ENCODE measurements around the gene TSC22D2. TPM values are rescaled to one million over a fixed set of nuclear protein-coding genes. Genes with fewer than 3 reads are reported as not detected.

Gene TSC22D2
- total and polyA plus RNA-seq, 2 experiments from 2014 or later = 11.5 to 27.5 TPM

- no peaks in the 10 kb centered on the region for H3K9me3 ChIP-seq (ENCODE audit: low read depth)
- peaks cover 9% of the 10 kb centered on the region for H3F3A ChIP-seq (ENCODE audit: insufficient read depth)
- no peak overlapping the region for H3K4me3 ChIP-seq
- no peak overlapping the region for H3K9ac ChIP-seq
- in situ Hi-C loops (cut with MboI) = no loop called here
- no peaks in the 10 kb centered on the region for H4K20me1 ChIP-seq (ENCODE audit: insufficient read depth)
- 75 to 91% methylated on average over 1 of the region's 1 CpG for WGBS, 2 experiments (ENCODE audit: low coverage in 1 of 2, low lambda C conversion rate in 2 of 2, missing lambda C conversion rate in 2 of 2)
- H3K4me2 ChIP-seq (ENCODE audit: unreplicated experiment) = no peak overlapping the region
- H2AFZ ChIP-seq = no peak overlapping the region
- peaks cover 17% of the 10 kb centered on the region for H3K4me1 ChIP-seq (ENCODE audit: insufficient read depth)
- H3K9me2 ChIP-seq (ENCODE audit: insufficient read depth) = no peaks in the 10 kb centered on the region
- peaks cover 38% of the 10 kb centered on the region for H3K79me2 ChIP-seq (ENCODE audit: insufficient read depth)
- TF ChIP-seq EZH2phosphoT487 (IDR thresholded peaks at IDR 0.05; ENCODE audit: insufficient read depth, low read depth) (no peak), EZH2 (IDR thresholded peaks at IDR 0.05; ENCODE audit: insufficient read depth, poor library complexity, severe bottlenecking) (no peak)
- no peaks in the 10 kb centered on the region for H3K36me3 ChIP-seq (ENCODE audit: low read depth)
- DNase-seq = no peak
- H3K27ac ChIP-seq = no peak overlapping the region
- H3K27me3 ChIP-seq (replicated peaks; ENCODE audit: insufficient read depth) = no peaks in the 10 kb centered on the region
These were observed 5.9 kb upstream of the TSC22D2 start for GRCh38 chr3:150402217-150402616.

GRCh38 chr3:150404023-150404422, 4.1 kb upstream of the TSC22D2 start:
- Histone ChIP-seq H3K36me3 (ENCODE audit: low read depth) (no peaks in the 10 kb centered on the region), H2AFZ (no peak overlapping the region), H3F3A (ENCODE audit: insufficient read depth) (peaks cover 16% of the 10 kb centered on the region), H3K4me3 (no peak overlapping the region), H3K27ac (no peak overlapping the region), H3K4me1 (ENCODE audit: insufficient read depth) (peaks cover 18% of the 10 kb centered on the region), H3K4me2 (ENCODE audit: unreplicated experiment) (no peak overlapping the region), H4K20me1 (ENCODE audit: insufficient read depth) (no peaks in the 10 kb centered on the region), H3K9me2 (ENCODE audit: insufficient read depth) (no peaks in the 10 kb centered on the region), H3K9me3 (ENCODE audit: low read depth) (no peaks in the 10 kb centered on the region), H3K27me3 (replicated peaks; ENCODE audit: insufficient read depth) (no peaks in the 10 kb centered on the region), H3K9ac (no peak overlapping the region), H3K79me2 (ENCODE audit: insufficient read depth) (peaks cover 38% of the 10 kb centered on the region)
- DNase-seq = no peak
- in situ Hi-C loops (cut with MboI) = no loop called here
- no peak for TF ChIP-seq EZH2 (IDR thresholded peaks at IDR 0.05; ENCODE audit: insufficient read depth, poor library complexity, severe bottlenecking)
- no peak for TF ChIP-seq EZH2phosphoT487 (IDR thresholded peaks at IDR 0.05; ENCODE audit: insufficient read depth, low read depth)

- DNase-seq = peak; percentile 88
- 25 to 29% methylated on average over 12 of the region's 12 CpGs for WGBS, 2 experiments (ENCODE audit: low coverage in 1 of 2, low lambda C conversion rate in 2 of 2, missing lambda C conversion rate in 2 of 2)
- Histone ChIP-seq H3K79me2 (ENCODE audit: insufficient read depth) (peaks cover 69% of the 10 kb centered on the region), H3K4me3 (peak overlapping the region; percentile 81), H3K27ac (peak overlapping the region; percentile 99), H2AFZ (peak overlapping the region; percentile 85), H3K9ac (peak overlapping the region; percentile 95), H3K9me3 (ENCODE audit: low read depth) (no peaks in the 10 kb centered on the region), H3K4me1 (ENCODE audit: insufficient read depth) (peaks cover 18% of the 10 kb centered on the region), H3K4me2 (ENCODE audit: unreplicated experiment) (peak overlapping the region; percentile 98), H3K9me2 (ENCODE audit: insufficient read depth) (no peaks in the 10 kb centered on the region), H3K27me3 (replicated peaks; ENCODE audit: insufficient read depth) (no peaks in the 10 kb centered on the region), H3K36me3 (ENCODE audit: low read depth) (peaks cover 11% of the 10 kb centered on the region), H3F3A (ENCODE audit: insufficient read depth) (peaks cover 29% of the 10 kb centered on the region), H4K20me1 (ENCODE audit: insufficient read depth) (peaks cover 11% of the 10 kb centered on the region; the same call in 1 of the 2 replicates)
- in situ Hi-C loops (cut with MboI) = no loop called here
- TF ChIP-seq EZH2phosphoT487 (IDR thresholded peaks at IDR 0.05; ENCODE audit: insufficient read depth, low read depth) (no peak), EZH2 (IDR thresholded peaks at IDR 0.05; ENCODE audit: insufficient read depth, poor library complexity, severe bottlenecking) (no peak)
These were observed 869 bp upstream of the TSC22D2 start for GRCh38 chr3:150407051-150407807.

GRCh38 chr3:150407808-150408220, 284 bp upstream of the TSC22D2 start:
- peaks cover 35% of the 10 kb centered on the region for H3F3A ChIP-seq (ENCODE audit: insufficient read depth)
- peaks cover 18% of the 10 kb centered on the region for H3K4me1 ChIP-seq (ENCODE audit: insufficient read depth)
- peak overlapping the region; percentile 99 for H3K27ac ChIP-seq
- H3K36me3 ChIP-seq (ENCODE audit: low read depth) = peaks cover 12% of the 10 kb centered on the region
- WGBS, 2 experiments (ENCODE audit: low coverage in 1 of 2, low lambda C conversion rate in 2 of 2, missing lambda C conversion rate in 2 of 2) = 1 to 2% methylated on average over 13 of the region's 13 CpGs
- H3K9ac ChIP-seq = peak overlapping the region; percentile 95
- in situ Hi-C loops (cut with MboI) = no loop called here
- H3K27me3 ChIP-seq (replicated peaks; ENCODE audit: insufficient read depth) = no peaks in the 10 kb centered on the region
- peak overlapping the region; percentile 81 for H3K4me3 ChIP-seq
- TF ChIP-seq EZH2 (IDR thresholded peaks at IDR 0.05; ENCODE audit: insufficient read depth, poor library complexity, severe bottlenecking) (no peak), EZH2phosphoT487 (IDR thresholded peaks at IDR 0.05; ENCODE audit: insufficient read depth, low read depth) (no peak)
- H4K20me1 ChIP-seq (ENCODE audit: insufficient read depth) = peaks cover 13% of the 10 kb centered on the region
- no peak for DNase-seq
- peak overlapping the region; percentile 98 for H3K4me2 ChIP-seq (ENCODE audit: unreplicated experiment)
- peak overlapping the region; percentile 85 for H2AFZ ChIP-seq
- H3K9me2 ChIP-seq (ENCODE audit: insufficient read depth) = no peaks in the 10 kb centered on the region
- H3K79me2 ChIP-seq (ENCODE audit: insufficient read depth) = peaks cover 69% of the 10 kb centered on the region
- no peaks in the 10 kb centered on the region for H3K9me3 ChIP-seq (ENCODE audit: low read depth)

All from GM23248 (cell line).